Neural cell (in vitro differentiated cells): ENCODE measurements around the gene SERPINB6. TPM values are rescaled to one million over a fixed set of nuclear protein-coding genes. Genes with fewer than 3 reads are reported as not detected.

Source experiments
- H2AFZ ChIP-seq: fragments of 200-600, 300-800 bp; sonication (generic), shearing (Covaris generic); 2 replicates; pipeline ENCODE4 v1.6.0; 2014; ENCODE audit warnings: low read depth, mild to moderate bottlenecking, antibody characterized with exemption, low read length, moderate library complexity
- H3F3A ChIP-seq: fragments of 200-600 bp; shearing (Covaris generic); 2 replicates; pipeline ENCODE4 v1.6.1; 2016; ENCODE audit warnings: mild to moderate bottlenecking, moderate library complexity, mixed read lengths, antibody characterized with exemption, low read length; ENCODE audit not compliant: insufficient read depth, poor library complexity, severe bottlenecking
- H3K27ac ChIP-seq: fragments of 200-600, 300-800 bp; sonication (generic), shearing (Covaris generic); 2 replicates; pipeline ENCODE4 v1.5.1; 2014; ENCODE audit warnings: mild to moderate bottlenecking, low read length, moderate library complexity
- H3K27me3 ChIP-seq: fragments of 300-800, 200-600 bp; sonication (generic), shearing (Covaris generic); 2 replicates; pipeline ENCODE4 v1.6.0; 2014; ENCODE audit warnings: mild to moderate bottlenecking, low read depth, low read length, moderate library complexity; ENCODE audit not compliant: insufficient read depth
- H3K36me3 ChIP-seq: fragments of 300-800, 200-600 bp; sonication (generic), shearing (Covaris generic); 2 replicates; pipeline ENCODE4 v1.5.1; 2014; ENCODE audit warnings: mild to moderate bottlenecking, antibody characterized with exemption, low read length, moderate library complexity; ENCODE audit not compliant: insufficient read depth
- H3K4me2 ChIP-seq: fragments of 300-800, 200-600 bp; sonication (generic), shearing (Covaris generic); 2 replicates; pipeline ENCODE4 v1.6.0; 2014; ENCODE audit warnings: mild to moderate bottlenecking, low read length
- H3K4me3 ChIP-seq: fragments of 300-800, 200-600 bp; sonication (generic), shearing (Covaris generic); 2 replicates; pipeline ENCODE4 v1.5.1; 2014; ENCODE audit warnings: mild to moderate bottlenecking, low read length, moderate library complexity
- H3K79me2 ChIP-seq: fragments of 200-600 bp; shearing (Covaris generic); replicated peaks from 2 replicates; pipeline ENCODE4 v1.6.0; 2014; ENCODE audit warnings: mild to moderate bottlenecking, low read length, moderate library complexity; ENCODE audit not compliant: insufficient read depth
- H3K9ac ChIP-seq: fragments of 300-800, 200-600 bp; sonication (generic), shearing (Covaris generic); 2 replicates; pipeline ENCODE4 v1.6.1; 2016; ENCODE audit warnings: mild to moderate bottlenecking, low read length, mixed read lengths
- H3K9me2 ChIP-seq: fragments of 200-600 bp; shearing (Covaris generic); 2 replicates; pipeline ENCODE4 v1.6.1; 2016; ENCODE audit warnings: mild to moderate bottlenecking, low read length, mixed read lengths; ENCODE audit not compliant: insufficient read depth
- H3K9me3 ChIP-seq: fragments of 200-600, 300-800 bp; sonication (generic), shearing (Covaris generic); 2 replicates; pipeline ENCODE4 v1.6.1; 2016; ENCODE audit warnings: mild to moderate bottlenecking, mixed run types, low read length, moderate library complexity, mixed read lengths
- H4K20me1 ChIP-seq: fragments of 200-600 bp; shearing (Covaris generic); 2 replicates; pipeline ENCODE4 v1.6.1; 2016; ENCODE audit warnings: mild to moderate bottlenecking, mixed run types; ENCODE audit not compliant: insufficient read depth
- EP300 ChIP-seq: fragments of 450-650 bp; conservative IDR thresholded peaks from 2 replicates; pipeline ENCODE4 v1.6.1; 2014; ENCODE audit warnings: antibody characterized with exemption, mild to moderate bottlenecking, moderate library complexity; ENCODE audit not compliant: poor library complexity, severe bottlenecking
- EZH2 ChIP-seq: fragments of 200-600, 300-800 bp; shearing (Covaris generic), sonication (generic); IDR thresholded peaks from 2 replicates; pipeline ENCODE4 v1.6.1; 2014; ENCODE audit warnings: antibody characterized with exemption, low read length, borderline replicate concordance, mild to moderate bottlenecking; ENCODE audit not compliant: insufficient read depth, poor library complexity, severe bottlenecking
- MXI1 ChIP-seq: fragments of 450-650 bp; conservative IDR thresholded peaks from 2 replicates; pipeline ENCODE4 v1.6.1; 2014; ENCODE audit warnings: antibody characterized with exemption, mild to moderate bottlenecking; ENCODE audit not compliant: poor library complexity, severe bottlenecking
- POLR2AphosphoS5 ChIP-seq: IDR thresholded peaks from 2 replicates; pipeline ENCODE4 v1.6.1; 2012
- RAD21 ChIP-seq: fragments of 450-650 bp; conservative IDR thresholded peaks from 2 replicates; pipeline ENCODE4 v1.6.1; 2014; ENCODE audit warnings: antibody characterized with exemption, mild to moderate bottlenecking, moderate library complexity
- SMC3 ChIP-seq: fragments of 450-650 bp; conservative IDR thresholded peaks from 2 replicates; pipeline ENCODE4 v1.6.1; 2014; ENCODE audit warnings: antibody characterized with exemption, mild to moderate bottlenecking, moderate library complexity; ENCODE audit not compliant: poor library complexity
- TAF1 ChIP-seq: IDR thresholded peaks from 2 replicates; pipeline ENCODE4 v1.6.1; 2012; ENCODE audit warnings: low read depth
- polyA plus RNA-seq: library from polyadenylated mRNA; depleted of rRNA; stranded (reverse); fragments of >200 nt; gene quantifications from 2 replicates; pipeline ENCODE4 v1.2.3, GENCODE V29; 2014
- TF ChIP-seq, protein P1 (sequence below): fragments of 450-650 bp; IDR thresholded peaks from 2 replicates; pipeline ENCODE4 v1.5.1; 2014; ENCODE audit warnings: antibody characterized with exemption, mild to moderate bottlenecking, moderate library complexity; ENCODE audit not compliant: poor library complexity, severe bottlenecking
- TF ChIP-seq, protein P2 (sequence below): IDR thresholded peaks from 2 replicates; pipeline ENCODE4 v1.6.1; 2012; ENCODE audit warnings: borderline replicate concordance

SERPINB6 gene
- polyA plus RNA-seq, 1 donor from 2014 or later = 2.3 TPM

DNA sequence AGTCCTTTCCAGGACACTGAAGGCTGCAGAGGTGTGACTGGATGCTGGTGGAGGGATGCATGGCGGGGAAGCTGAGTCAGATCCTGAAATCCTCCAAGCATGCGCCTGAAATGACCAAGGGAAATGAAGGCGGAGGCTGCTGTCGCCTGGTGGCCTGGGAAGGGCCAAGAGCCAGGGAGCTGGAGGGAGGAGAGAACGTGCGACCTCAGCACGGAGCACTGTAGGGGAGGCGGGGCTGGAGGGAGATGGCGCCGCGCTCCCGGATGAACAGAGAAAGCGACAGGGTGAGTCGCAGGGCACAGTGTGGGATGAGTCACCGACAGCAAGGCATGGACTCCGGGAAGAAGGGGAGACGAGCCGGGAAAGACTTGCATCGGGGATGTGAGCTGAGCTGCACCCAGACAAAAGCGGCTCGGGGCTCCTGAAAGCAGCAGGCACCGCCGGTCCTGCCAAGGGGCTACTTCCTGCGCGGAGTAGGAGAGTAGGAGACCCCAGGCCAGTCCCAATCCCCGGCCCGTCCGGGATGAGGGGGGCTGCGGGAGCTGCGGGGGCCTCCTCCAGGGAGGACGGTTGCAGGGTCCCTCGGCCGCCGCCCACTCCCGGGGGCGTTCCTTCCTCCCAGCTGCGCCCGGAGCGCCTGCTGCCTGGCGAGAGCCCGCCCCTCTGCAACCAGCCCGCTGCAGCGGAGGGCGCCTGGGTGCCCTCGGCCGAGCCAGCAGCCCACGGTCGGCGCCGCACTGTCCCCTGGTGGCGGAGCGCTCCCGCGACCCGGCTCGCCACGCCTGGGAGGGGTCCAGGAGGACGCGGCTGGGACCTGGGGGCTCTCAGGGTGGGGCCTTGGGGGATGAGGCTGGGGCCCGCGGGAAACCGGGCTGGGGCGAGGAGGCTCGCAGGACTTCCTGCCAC, 17.3 kb upstream of the SERPINB6 start:
- TF ChIP-seq, protein P1, sequence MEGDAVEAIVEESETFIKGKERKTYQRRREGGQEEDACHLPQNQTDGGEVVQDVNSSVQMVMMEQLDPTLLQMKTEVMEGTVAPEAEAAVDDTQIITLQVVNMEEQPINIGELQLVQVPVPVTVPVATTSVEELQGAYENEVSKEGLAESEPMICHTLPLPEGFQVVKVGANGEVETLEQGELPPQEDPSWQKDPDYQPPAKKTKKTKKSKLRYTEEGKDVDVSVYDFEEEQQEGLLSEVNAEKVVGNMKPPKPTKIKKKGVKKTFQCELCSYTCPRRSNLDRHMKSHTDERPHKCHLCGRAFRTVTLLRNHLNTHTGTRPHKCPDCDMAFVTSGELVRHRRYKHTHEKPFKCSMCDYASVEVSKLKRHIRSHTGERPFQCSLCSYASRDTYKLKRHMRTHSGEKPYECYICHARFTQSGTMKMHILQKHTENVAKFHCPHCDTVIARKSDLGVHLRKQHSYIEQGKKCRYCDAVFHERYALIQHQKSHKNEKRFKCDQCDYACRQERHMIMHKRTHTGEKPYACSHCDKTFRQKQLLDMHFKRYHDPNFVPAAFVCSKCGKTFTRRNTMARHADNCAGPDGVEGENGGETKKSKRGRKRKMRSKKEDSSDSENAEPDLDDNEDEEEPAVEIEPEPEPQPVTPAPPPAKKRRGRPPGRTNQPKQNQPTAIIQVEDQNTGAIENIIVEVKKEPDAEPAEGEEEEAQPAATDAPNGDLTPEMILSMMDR = peak; percentile 76
- TF ChIP-seq EZH2 (no peak), EP300 (peak; percentile 36), SMC3 (peak; percentile 71), RAD21 (peak; percentile 66), MXI1 (peak; percentile 73), POLR2AphosphoS5 (peak; percentile 90), TAF1 (peak; percentile 75)
- TF ChIP-seq, protein P2, sequence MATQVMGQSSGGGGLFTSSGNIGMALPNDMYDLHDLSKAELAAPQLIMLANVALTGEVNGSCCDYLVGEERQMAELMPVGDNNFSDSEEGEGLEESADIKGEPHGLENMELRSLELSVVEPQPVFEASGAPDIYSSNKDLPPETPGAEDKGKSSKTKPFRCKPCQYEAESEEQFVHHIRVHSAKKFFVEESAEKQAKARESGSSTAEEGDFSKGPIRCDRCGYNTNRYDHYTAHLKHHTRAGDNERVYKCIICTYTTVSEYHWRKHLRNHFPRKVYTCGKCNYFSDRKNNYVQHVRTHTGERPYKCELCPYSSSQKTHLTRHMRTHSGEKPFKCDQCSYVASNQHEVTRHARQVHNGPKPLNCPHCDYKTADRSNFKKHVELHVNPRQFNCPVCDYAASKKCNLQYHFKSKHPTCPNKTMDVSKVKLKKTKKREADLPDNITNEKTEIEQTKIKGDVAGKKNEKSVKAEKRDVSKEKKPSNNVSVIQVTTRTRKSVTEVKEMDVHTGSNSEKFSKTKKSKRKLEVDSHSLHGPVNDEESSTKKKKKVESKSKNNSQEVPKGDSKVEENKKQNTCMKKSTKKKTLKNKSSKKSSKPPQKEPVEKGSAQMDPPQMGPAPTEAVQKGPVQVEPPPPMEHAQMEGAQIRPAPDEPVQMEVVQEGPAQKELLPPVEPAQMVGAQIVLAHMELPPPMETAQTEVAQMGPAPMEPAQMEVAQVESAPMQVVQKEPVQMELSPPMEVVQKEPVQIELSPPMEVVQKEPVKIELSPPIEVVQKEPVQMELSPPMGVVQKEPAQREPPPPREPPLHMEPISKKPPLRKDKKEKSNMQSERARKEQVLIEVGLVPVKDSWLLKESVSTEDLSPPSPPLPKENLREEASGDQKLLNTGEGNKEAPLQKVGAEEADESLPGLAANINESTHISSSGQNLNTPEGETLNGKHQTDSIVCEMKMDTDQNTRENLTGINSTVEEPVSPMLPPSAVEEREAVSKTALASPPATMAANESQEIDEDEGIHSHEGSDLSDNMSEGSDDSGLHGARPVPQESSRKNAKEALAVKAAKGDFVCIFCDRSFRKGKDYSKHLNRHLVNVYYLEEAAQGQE = peak; percentile 87
- peaks cover 5% of the 10 kb centered on the region for H3K79me2 ChIP-seq
- peaks cover 19% of the 10 kb centered on the region for H3F3A ChIP-seq
- H3K4me3 ChIP-seq = peak overlapping the region; percentile 91
- H2AFZ ChIP-seq = peak overlapping the region; percentile 95
- no peaks in the 10 kb centered on the region for H3K27me3 ChIP-seq
- peak overlapping the region; percentile 100 for H3K27ac ChIP-seq
- no peaks in the 10 kb centered on the region for H3K9me3 ChIP-seq
- peak overlapping the region; percentile 99 for H3K4me2 ChIP-seq
- no peaks in the 10 kb centered on the region for H4K20me1 ChIP-seq
- H3K9ac ChIP-seq = peak overlapping the region; percentile 99
- no peaks in the 10 kb centered on the region for H3K36me3 ChIP-seq
- no peaks in the 10 kb centered on the region for H3K9me2 ChIP-seq

DNA sequence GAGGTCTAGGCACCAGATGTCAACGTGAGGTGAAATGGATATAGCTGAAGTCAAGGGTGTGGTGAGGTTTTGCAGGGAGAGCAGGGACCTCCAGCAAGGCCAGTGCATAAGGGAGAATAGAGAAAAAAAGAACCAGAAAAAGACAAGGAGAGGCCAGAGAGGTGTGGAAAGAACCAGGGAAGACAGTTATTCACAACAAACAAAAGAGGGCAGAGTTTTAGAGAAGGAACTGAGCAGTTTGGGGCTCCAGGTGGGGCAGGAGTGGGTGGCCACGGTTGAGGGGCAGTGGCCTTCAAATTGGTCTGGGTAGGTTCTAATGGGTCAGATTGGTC, 16.7 kb upstream of the SERPINB6 start:
- Histone ChIP-seq H3K27me3 (no peaks in the 10 kb centered on the region), H3K27ac (peak overlapping the region; percentile 100), H4K20me1 (no peaks in the 10 kb centered on the region), H3K9ac (peak overlapping the region; percentile 99), H3F3A (peaks cover 19% of the 10 kb centered on the region), H3K36me3 (no peaks in the 10 kb centered on the region), H3K79me2 (peaks cover 5% of the 10 kb centered on the region), H3K4me2 (peak overlapping the region; percentile 99), H2AFZ (peak overlapping the region; percentile 95), H3K9me3 (no peaks in the 10 kb centered on the region), H3K9me2 (no peaks in the 10 kb centered on the region), H3K4me3 (peak overlapping the region; percentile 91)
- no peak for TF ChIP-seq EP300
- no peak for TF ChIP-seq POLR2AphosphoS5
- TF ChIP-seq MXI1 = no peak
- TF ChIP-seq EZH2 = no peak
- TF ChIP-seq, protein P2 = no peak
- no peak for TF ChIP-seq TAF1
- TF ChIP-seq, protein P1 = no peak
- no peak for TF ChIP-seq SMC3
- TF ChIP-seq RAD21 = no peak
